Activated CD4-positive, alpha-beta memory T cell treated with anti-CD3 and anti-CD28 coated beads, Interleukin-2, amount 10 ng/mL, durations not matched to agents 7 days and 5 days (primary cell): ENCODE data around the gene PAFAH2. TPM values are rescaled to one million over a fixed set of nuclear protein-coding genes. Genes with fewer than 3 reads are reported as not detected.

Source experiments
- CTCF ChIA-PET: fragments of 350-600 bp; sonication (Branson Sonifier 250); formaldehyde crosslinking; loops from one replicate; lab custom pipeline; 2021; ENCODE audit warnings: antibody characterized with exemption, inconsistent platforms; lab: Charles Lee
- POLR2A ChIA-PET: fragments of 350-600 bp; sonication (Branson Sonifier 250); formaldehyde crosslinking; loops from one replicate; lab custom pipeline; 2021; ENCODE audit warnings: antibody characterized with exemption; lab: Charles Lee
- DNase-seq: peaks from one replicate; pipeline ENCODE4 v3.0.0-alpha.2; 2020
- H3K27ac Mint-ChIP-seq: one replicate; pipeline ENCODE4 v1.8.0; 2021; ENCODE audit warnings: mild to moderate bottlenecking, mixed read lengths
- H3K27me3 Mint-ChIP-seq: one replicate; pipeline ENCODE4 v1.8.0; 2021; ENCODE audit warnings: mixed read lengths
- H3K36me3 Mint-ChIP-seq: one replicate; pipeline ENCODE4 v1.8.0; 2021; ENCODE audit warnings: low read depth, mixed read lengths
- H3K4me1 Mint-ChIP-seq: one replicate; pipeline ENCODE4 v1.8.0; 2021; ENCODE audit warnings: mixed read lengths
- H3K4me3 Mint-ChIP-seq: one replicate; pipeline ENCODE4 v1.8.0; 2021; ENCODE audit warnings: mild to moderate bottlenecking, mixed read lengths
- H3K9me3 Mint-ChIP-seq: one replicate; pipeline ENCODE4 v1.8.0; 2021; ENCODE audit warnings: mixed read lengths
- total RNA-seq, 2 experiments: library from RNA; stranded (reverse); gene quantifications; one replicate each; pipeline ENCODE4 v1.2.3, GENCODE V29; 2021

Gene PAFAH2
- total RNA-seq, 2 experiments from 2014 or later: 9.4 to 10.1 TPM

DNA sequence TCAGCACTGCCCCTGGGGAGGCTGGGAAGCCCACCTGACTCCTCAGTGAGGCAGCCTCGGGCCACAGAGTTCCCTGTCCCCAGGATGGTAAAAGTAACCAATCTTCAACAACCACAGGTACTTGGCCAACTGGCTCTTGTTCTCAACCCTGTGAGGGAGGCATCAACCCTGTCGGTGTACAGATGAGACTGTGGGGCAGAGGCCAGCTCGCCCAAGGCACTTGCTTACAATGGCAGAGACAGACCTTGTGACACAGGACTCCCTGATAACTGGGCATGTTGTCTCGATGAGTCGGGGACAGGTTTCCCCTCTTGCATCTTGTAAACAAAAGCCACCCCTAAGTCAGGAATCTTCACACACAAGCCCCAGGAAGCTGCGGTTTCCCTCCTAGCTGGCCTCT, 40.0 kb upstream of the PAFAH2 start:
- Mint-ChIP-seq H3K27ac (no peak overlapping the region), H3K9me3 (no peaks in the 10 kb centered on the region), H3K27me3 (peaks cover 15% of the 10 kb centered on the region), H3K4me1 (peaks cover 11% of the 10 kb centered on the region), H3K36me3 (no peaks in the 10 kb centered on the region), H3K4me3 (no peak overlapping the region)
- no peak for DNase-seq
- ChIA-PET CTCF (interaction anchor here (1.2 to 1.8 kb wide), 2 partner anchors 107 to 145 kb away, joined by 3 to 6 read pairs; no protein-coding TSS in a partner anchor), POLR2A (no interaction called here)

DNA sequence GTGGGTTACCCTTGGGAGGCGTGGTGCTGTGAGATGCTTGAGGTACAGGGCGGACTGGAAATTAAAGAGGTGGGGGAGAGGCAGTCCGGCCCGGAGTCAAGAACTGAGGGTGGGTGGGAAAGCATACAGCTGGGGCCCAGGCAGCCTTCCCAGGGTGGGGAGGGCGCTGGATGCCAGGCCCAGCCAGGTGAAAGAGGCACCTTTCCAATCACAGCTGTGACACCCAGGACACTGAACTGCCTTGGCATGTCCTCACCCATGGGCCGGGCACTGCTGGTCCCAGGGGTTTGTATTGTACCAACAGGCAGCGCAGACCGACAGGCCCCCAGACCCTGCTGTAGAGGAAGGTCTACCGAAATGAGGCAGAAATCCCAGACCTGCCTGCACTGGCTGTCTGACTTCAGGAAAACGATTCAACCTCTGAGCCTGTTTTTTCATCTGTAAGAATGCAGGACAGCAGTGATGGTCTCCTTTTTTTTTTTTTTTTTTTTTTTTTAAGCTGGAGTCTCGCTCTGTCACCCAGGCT, 39.0 kb upstream of the PAFAH2 start:
- CTCF ChIA-PET: interaction anchor here (0.5 to 3.9 kb wide), 12 partner anchors 11 to 982 kb away, joined by 3 to 33 read pairs (median 4); partner anchors contain the start of gene TRIM63
- no peak overlapping the region for H3K4me3 Mint-ChIP-seq
- POLR2A ChIA-PET: interaction anchor here (1.8 kb wide), 1 partner anchor 89 kb away, joined by 5 read pairs; no protein-coding TSS in a partner anchor
- DNase-seq: no peak
- no peaks in the 10 kb centered on the region for H3K9me3 Mint-ChIP-seq
- peaks cover 21% of the 10 kb centered on the region for H3K27me3 Mint-ChIP-seq
- no peaks in the 10 kb centered on the region for H3K36me3 Mint-ChIP-seq
- H3K27ac Mint-ChIP-seq: no peak overlapping the region
- peaks cover 11% of the 10 kb centered on the region for H3K4me1 Mint-ChIP-seq

DNA sequence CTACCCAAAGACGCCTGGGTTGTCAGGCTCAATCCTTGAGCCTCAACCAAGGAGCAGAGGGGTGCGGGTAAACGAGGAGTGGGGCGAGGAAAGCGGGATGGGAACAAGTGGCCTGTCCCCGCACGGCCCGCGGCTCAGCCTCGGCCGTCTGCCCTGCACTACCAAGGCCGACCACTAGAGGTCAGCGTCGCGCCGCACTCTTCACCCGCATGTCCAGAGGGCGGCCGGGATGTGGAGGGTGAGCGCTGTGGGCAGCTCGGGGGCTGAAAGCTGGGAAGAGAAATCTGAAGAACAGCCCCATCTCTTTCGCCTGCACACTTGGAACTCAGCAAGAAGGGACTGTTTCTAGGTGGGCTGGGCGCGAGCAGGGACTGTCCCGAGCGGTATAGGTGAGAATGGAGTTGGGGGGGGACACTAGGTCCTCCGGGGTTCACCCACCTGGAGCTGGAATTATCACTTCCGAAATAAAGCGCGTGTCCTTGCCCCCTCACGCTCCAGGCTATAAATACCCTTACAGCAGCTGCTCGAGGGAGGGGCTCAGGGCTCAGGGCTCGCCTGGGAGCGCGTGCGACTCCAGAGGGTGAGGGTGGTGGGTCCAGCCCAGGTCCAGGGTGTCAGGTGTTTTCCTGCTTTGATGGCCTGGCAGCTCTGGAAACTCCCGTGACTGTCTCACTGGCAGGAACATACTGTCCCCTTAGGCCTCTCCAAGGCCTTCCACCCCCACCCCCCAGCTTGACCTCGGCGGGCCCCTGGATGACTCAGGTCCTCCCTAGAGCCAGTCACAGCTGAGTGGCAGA, 38.3 kb upstream of the PAFAH2 start:
- DNase-seq: peak; percentile 77
- no peaks in the 10 kb centered on the region for H3K9me3 Mint-ChIP-seq
- peak overlapping the region; percentile 90 for H3K4me3 Mint-ChIP-seq
- peaks cover 11% of the 10 kb centered on the region for H3K4me1 Mint-ChIP-seq
- ChIA-PET POLR2A (interaction anchor here (1.8 kb wide), 1 partner anchor 90 kb away, joined by 5 read pairs; no protein-coding TSS in a partner anchor), CTCF (interaction anchor here (0.5 to 3.9 kb wide), 16 partner anchors 12 to 983 kb away, joined by 3 to 33 read pairs (median 4); partner anchors contain the start of genes TRIM63 and ZNF593)
- peaks cover 21% of the 10 kb centered on the region for H3K27me3 Mint-ChIP-seq
- H3K27ac Mint-ChIP-seq: no peak overlapping the region
- H3K36me3 Mint-ChIP-seq: no peaks in the 10 kb centered on the region

DNA sequence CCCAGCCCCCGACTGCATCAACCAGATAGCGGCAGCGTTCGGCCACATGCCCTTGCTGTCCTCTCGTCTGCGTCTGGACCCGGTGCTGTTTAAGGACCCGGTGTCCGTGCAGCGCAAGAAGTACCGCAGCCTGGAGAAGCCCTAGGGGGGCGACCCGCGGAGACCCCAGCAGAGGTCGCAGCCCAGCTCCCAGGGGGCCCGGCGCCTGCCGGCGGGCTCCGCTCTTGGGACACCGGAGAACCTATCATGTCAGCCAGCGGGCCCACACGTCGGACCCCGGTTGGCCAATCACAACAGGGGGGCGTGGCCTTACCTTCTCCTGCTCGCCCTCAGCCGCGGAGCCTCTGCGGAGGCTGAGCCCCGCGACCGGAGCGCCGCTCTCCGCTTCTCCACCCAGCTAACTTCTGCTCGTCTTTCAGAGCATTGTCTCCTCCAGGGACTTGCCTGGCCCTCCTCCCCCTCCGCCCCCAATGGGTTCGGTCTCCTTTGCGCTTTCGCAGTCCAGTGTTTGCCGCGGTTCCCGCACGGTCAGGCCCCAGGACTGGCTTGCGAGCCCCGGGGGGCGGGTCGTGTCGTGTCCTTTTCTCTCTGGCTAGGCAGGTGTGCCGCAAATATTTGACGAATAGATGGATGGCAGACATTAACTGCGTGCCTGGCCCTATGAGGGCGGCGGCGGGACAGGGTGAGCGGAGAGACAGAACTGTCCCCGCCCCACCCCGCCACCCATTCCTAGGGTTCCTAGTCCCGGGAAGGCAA, 37.5 kb upstream of the PAFAH2 start:
- peak overlapping the region; percentile 90 for H3K4me3 Mint-ChIP-seq
- no peaks in the 10 kb centered on the region for H3K9me3 Mint-ChIP-seq
- ChIA-PET CTCF (interaction anchor here (0.6 to 3.9 kb wide), 17 partner anchors 10 to 536 kb away, joined by 3 to 33 read pairs (median 4); partner anchors contain the start of genes TRIM63 and ZNF593), POLR2A (interaction anchor here (0.9 to 1.8 kb wide), 6 partner anchors 31 to 200 kb away, joined by 3 to 5 read pairs (median 3); partner anchors contain the start of gene TRIM63)
- DNase-seq: peak; percentile 93
- H3K27ac Mint-ChIP-seq: peak overlapping the region; percentile 58
- H3K4me1 Mint-ChIP-seq: peaks cover 11% of the 10 kb centered on the region
- H3K36me3 Mint-ChIP-seq: no peaks in the 10 kb centered on the region
- H3K27me3 Mint-ChIP-seq: peaks cover 21% of the 10 kb centered on the region

DNA sequence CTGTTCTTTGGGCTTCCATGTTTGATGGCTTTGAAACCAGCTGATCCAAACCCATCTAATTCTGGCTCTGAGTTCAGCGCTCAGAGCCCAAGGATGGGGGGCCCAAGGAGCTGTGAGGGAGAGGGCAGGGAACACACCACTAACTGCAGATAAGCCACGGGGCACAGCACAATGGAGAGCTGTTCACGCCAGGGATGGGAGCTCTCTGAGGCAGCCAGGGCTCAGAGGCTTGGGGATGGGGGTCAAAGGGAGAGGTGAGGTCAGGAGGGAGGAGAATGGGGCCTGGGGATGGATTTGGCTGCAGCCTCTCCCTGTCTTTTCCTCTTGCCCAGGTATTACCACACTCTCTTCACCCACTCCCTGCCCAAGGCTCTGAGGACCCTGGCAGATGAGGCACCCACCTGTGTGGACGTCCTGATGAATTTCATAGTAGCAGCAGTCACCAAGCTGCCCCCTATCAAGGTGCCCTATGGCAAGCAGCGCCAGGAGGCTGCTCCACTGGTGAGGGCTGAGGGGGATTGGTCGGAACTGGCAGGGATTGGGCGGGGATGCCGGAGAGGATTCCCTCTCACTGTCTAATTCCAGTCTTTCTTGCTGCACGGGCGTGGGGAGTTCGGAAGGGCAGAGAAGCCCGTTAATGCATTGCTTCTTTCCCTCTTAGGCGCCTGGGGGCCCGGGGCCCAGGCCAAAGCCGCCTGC, 36.8 kb upstream of the PAFAH2 start:
- H3K4me3 Mint-ChIP-seq: peak overlapping the region; percentile 90
- H3K36me3 Mint-ChIP-seq: no peaks in the 10 kb centered on the region
- no peak for DNase-seq
- ChIA-PET POLR2A (interaction anchor here (0.9 to 1.6 kb wide), 6 partner anchors 13 to 200 kb away, joined by 3 to 4 read pairs (median 3); partner anchors contain the start of gene TRIM63), CTCF (interaction anchor here (0.6 to 3.9 kb wide), 15 partner anchors 10 to 535 kb away, joined by 3 to 33 read pairs (median 4); partner anchors contain the start of gene ZNF593)
- H3K9me3 Mint-ChIP-seq: no peaks in the 10 kb centered on the region
- no peak overlapping the region for H3K27ac Mint-ChIP-seq
- H3K4me1 Mint-ChIP-seq: peaks cover 11% of the 10 kb centered on the region
- H3K27me3 Mint-ChIP-seq: peaks cover 21% of the 10 kb centered on the region

DNA sequence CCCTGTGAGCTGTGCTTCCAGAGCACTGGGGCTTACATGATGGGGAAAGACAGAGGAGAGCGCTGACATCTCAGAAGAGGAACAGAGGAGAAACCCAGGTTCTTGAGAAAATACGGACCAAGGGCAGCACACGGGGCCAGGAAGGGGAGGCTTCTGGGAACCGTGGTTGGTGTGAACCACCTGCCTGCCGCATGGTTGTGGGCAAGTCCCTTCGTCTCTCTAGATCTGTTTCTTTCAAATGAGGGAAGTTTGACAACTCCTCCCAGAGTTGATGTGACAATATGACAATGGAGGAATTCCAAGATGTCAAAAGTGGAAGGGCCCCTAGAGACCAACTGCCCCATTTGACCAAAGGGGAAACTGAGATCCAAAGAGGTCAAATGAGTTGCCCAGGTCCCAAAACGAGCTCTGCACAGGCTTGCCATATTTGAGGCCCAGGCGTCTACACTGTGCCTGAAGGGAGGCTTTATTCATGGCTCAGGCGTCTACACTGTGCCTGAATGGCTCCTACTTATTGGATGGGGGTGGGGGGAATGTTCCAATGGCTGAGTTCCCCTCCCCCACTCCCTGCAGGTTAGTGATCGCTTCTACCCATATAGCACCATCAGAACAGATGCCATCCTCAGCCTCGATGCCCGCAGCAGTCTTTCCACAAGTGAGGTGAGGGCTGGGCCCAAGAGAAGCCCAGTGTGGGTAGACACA, 34.9 kb upstream of the PAFAH2 start:
- H3K9me3 Mint-ChIP-seq: no peaks in the 10 kb centered on the region
- H3K4me3 Mint-ChIP-seq: no peak overlapping the region
- H3K36me3 Mint-ChIP-seq: no peaks in the 10 kb centered on the region

DNA sequence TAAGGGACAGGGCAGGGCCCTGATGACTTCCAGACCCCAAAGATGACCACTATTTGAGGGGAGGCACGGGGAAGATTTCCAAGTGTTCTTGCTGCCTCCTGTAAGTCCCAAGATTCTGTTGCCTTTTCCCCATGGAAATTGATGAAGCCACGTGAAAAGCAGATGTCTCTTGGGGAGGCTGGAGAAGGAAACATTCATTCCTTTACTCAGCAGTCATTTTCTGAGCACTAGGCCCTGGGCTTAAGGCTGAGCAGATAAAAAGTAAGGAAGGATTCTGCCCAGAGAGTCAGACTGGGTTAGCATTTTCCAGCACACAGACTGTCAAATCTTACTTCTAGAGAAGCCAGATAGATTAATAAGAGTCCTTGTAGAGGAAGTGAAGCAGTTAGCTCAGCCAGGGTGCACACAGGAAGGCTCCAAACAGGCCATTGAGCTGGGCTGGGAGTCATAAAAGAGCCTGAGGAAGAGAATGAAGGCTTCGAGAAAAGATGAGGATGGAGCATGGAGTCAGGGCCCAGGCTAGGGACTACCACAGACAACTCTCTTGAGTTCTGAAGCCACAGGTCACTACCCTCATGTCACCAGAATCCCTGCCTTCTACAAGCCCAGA, 33.9 kb upstream of the PAFAH2 start:
- Mint-ChIP-seq H3K4me1 (peaks cover 11% of the 10 kb centered on the region), H3K27ac (no peak overlapping the region)
- POLR2A ChIA-PET: interaction anchor here (0.9 kb wide), 1 partner anchor 129 kb away, joined by 3 read pairs; no protein-coding TSS in a partner anchor

More for the DNA sequence above, 34.9 kb upstream of the PAFAH2 start:
- H3K27ac Mint-ChIP-seq: no peak overlapping the region
- DNase-seq: no peak
- CTCF ChIA-PET: interaction anchor here (0.6 kb wide), 1 partner anchor 500 kb away, joined by 5 read pairs; no protein-coding TSS in a partner anchor
- peaks cover 20% of the 10 kb centered on the region for H3K27me3 Mint-ChIP-seq
- peaks cover 11% of the 10 kb centered on the region for H3K4me1 Mint-ChIP-seq
- POLR2A ChIA-PET: interaction anchor here (1.5 kb wide), 1 partner anchor 35 kb away, joined by 3 read pairs; the partner anchor contains the start of gene PAFAH2

DNA sequence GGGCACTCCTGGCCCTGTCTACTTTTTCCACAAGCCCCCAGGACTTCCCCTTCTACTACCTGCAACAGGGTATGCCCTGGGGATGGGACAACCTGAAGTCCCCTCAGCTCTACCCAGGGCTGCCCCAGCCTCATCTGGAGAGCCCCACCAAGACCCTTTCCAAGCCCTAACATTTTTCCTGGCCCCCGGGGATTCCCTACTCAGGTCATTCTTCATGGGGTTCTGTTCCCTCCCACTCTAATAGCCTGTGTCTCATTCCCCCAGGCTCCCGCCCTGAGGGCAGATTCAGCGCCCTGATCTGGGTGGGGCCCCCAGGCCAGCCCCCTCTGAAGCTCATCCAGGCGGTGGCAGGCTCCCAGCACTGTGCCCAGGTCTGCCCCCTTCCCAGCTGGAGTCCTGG, 33.3 kb upstream of the PAFAH2 start:
- Mint-ChIP-seq H3K27ac (no peak overlapping the region), H3K4me1 (peaks cover 11% of the 10 kb centered on the region), H3K4me3 (no peak overlapping the region), H3K36me3 (no peaks in the 10 kb centered on the region), H3K9me3 (no peaks in the 10 kb centered on the region), H3K27me3 (peaks cover 20% of the 10 kb centered on the region)
- no peak for DNase-seq
- ChIA-PET POLR2A (interaction anchor here (0.9 kb wide), 1 partner anchor 128 kb away, joined by 3 read pairs; no protein-coding TSS in a partner anchor), CTCF (no interaction called here)

More for the DNA sequence above, 33.9 kb upstream of the PAFAH2 start:
- Mint-ChIP-seq H3K27me3 (peaks cover 20% of the 10 kb centered on the region), H3K9me3 (no peaks in the 10 kb centered on the region), H3K4me3 (no peak overlapping the region), H3K36me3 (no peaks in the 10 kb centered on the region)
- CTCF ChIA-PET: no interaction called here
- DNase-seq: no peak

DNA sequence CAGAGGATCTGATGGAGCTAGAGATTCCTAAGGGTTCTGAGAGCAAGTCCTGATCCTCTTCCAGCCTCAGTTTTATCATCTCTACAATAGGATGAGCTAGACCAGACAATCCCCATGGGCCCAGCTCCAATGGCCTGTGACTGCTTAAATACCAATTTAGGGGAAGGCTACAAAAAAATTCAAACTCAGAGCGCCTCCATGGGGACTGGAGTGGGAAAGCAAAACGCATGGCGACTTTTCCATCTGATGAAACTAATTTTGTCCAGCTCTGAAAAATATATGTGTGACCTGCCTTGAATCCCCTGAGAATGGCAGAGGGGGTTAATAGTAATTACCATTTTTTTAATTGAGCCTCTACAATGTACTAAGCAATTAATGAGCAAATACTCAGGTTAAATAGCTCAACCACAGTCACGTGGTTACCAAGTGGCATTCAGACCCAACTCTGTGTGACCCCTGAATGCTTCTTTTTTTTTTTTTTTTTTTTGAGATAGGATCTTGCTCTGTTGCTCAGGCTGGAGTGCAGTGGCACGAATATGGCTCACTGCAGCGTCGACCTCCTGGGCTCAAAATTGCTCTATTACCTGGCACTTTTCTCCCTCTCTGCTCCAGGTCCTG, 32.1 kb upstream of the PAFAH2 start:
- Mint-ChIP-seq H3K27me3 (peaks cover 20% of the 10 kb centered on the region), H3K9me3 (no peaks in the 10 kb centered on the region), H3K4me1 (peaks cover 7% of the 10 kb centered on the region), H3K4me3 (no peak overlapping the region), H3K36me3 (no peaks in the 10 kb centered on the region), H3K27ac (no peak overlapping the region)
- DNase-seq: no peak
- ChIA-PET CTCF (interaction anchor here (0.9 to 1.4 kb wide), 3 partner anchors 134 to 140 kb away, joined by 3 to 6 read pairs (median 3); partner anchors contain the start of gene ZNF593), POLR2A (no interaction called here)

DNA sequence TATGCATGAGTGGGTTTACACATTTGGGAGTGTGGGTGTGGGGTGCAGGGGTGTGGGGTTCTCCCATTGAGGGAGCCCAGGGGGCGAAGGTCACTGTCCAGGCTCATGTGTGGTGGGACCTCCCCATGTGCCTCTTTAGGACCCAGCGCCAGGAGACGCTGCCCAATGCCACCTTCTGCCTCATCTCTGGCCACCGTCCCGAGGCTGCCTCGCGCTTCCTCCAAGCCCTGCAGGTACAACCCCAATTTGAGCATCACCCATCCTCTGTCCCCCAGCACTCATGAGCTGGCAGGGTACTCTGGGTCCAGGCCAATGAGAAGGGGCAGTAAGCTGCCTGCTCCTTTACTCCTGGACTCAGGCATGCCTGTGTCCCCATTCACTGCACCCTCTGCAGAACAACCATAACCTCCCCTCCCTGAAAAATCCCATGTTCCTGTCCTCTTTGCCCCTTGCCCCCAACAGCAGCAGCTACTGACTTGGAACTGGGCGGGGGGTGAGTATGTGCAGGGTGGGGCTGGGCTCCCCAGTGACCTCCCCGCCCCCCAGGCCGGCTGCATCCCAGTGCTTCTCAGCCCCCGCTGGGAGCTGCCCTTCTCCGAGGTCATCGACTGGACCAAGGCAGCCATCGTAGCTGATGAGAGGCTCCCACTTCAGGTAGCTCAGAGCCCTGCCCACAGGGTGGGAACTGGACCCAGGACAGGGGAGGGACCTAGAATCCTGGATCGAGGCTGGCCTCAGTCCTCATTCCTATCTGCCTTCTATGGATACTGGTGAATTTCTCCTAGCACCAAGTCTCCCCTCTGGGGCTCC, 31.4 kb upstream of the PAFAH2 start:
- Mint-ChIP-seq H3K27ac (no peak overlapping the region), H3K36me3 (no peaks in the 10 kb centered on the region), H3K4me3 (no peak overlapping the region), H3K9me3 (no peaks in the 10 kb centered on the region), H3K27me3 (peaks cover 17% of the 10 kb centered on the region), H3K4me1 (peaks cover under 1% of the 10 kb centered on the region)
- ChIA-PET CTCF (interaction anchor here (0.9 to 1.4 kb wide), 3 partner anchors 134 to 140 kb away, joined by 3 to 6 read pairs (median 3); partner anchors contain the start of gene ZNF593), POLR2A (no interaction called here)
- no peak for DNase-seq
